ENCODE data around the gene XYLT1.

The XYLT1 gene

DNA sequence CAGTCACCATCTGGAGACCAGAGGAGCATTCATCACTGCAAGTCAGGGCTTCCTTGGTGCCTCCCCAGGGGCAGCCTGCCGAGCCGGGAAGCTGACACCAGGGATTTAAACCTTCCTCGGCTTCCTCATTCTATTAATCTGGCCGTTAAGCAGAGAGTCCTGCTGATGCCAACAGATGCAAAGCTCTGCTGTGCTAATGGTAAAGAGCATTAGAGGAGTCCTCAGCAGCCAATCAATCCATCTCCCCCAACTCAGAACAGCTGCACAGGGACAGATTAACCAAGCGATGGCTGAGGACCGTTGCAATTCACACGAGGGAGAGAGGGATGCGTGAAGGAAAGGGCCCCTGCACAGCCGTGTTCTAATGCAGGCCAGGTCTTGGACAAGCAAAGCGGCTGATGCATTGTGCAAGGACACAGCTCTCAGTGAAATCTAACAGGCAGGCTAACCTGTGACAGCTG lies 116.6 kb downstream of the XYLT1 start:
- H3K27ac ChIP-seq (ENCODE audit: extremely low read depth, low read depth, low read length), result no peak overlapping the region
- POLR2A ChIA-PET, result no interaction called here
- H3K4me1 ChIP-seq (ENCODE audit: control insufficient read depth, insufficient read depth, low read length), result no peaks in the 10 kb centered on the region
- no peaks in the 10 kb centered on the region for H3K9me3 ChIP-seq (ENCODE audit: control insufficient read depth, insufficient read depth, low read depth, low read length)
- H3K4me3 ChIP-seq (ENCODE audit: low read depth, low read length), result no peak overlapping the region
- CTCF ChIA-PET, result interaction anchor here (0.5 kb wide), 1 partner anchor 426 kb away, joined by 4 read pairs; no protein-coding TSS in a partner anchor
- H3K36me3 ChIP-seq (ENCODE audit: control insufficient read depth in 2 of 2, insufficient read depth in 1 of 2, low read length in 2 of 2), result no peaks in the 10 kb centered on the region
- TF ChIP-seq ZNF2 (tag by site-specific recombination; IDR thresholded peaks at IDR 0.05), result no peak
- TF ChIP-seq, protein P1, sequence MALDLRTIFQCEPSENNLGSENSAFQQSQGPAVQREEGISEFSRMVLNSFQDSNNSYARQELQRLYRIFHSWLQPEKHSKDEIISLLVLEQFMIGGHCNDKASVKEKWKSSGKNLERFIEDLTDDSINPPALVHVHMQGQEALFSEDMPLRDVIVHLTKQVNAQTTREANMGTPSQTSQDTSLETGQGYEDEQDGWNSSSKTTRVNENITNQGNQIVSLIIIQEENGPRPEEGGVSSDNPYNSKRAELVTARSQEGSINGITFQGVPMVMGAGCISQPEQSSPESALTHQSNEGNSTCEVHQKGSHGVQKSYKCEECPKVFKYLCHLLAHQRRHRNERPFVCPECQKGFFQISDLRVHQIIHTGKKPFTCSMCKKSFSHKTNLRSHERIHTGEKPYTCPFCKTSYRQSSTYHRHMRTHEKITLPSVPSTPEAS (tag by site-specific recombination; IDR thresholded peaks at IDR 0.05), result no peak
- no peak for TF ChIP-seq ZNF610 (tag by site-specific recombination; IDR thresholded peaks at IDR 0.05; ENCODE audit: borderline replicate concordance)
- TF ChIP-seq, protein P2, sequence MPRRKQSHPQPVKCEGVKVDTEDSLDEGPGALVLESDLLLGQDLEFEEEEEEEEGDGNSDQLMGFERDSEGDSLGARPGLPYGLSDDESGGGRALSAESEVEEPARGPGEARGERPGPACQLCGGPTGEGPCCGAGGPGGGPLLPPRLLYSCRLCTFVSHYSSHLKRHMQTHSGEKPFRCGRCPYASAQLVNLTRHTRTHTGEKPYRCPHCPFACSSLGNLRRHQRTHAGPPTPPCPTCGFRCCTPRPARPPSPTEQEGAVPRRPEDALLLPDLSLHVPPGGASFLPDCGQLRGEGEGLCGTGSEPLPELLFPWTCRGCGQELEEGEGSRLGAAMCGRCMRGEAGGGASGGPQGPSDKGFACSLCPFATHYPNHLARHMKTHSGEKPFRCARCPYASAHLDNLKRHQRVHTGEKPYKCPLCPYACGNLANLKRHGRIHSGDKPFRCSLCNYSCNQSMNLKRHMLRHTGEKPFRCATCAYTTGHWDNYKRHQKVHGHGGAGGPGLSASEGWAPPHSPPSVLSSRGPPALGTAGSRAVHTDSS (tag by site-specific recombination; IDR thresholded peaks at IDR 0.05), result no peak
- TF ChIP-seq, protein P3, sequence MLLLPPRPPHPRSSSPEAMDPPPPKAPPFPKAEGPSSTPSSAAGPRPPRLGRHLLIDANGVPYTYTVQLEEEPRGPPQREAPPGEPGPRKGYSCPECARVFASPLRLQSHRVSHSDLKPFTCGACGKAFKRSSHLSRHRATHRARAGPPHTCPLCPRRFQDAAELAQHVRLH (tag by site-specific recombination; IDR thresholded peaks at IDR 0.05), result no peak
- TF ChIP-seq, protein P4, sequence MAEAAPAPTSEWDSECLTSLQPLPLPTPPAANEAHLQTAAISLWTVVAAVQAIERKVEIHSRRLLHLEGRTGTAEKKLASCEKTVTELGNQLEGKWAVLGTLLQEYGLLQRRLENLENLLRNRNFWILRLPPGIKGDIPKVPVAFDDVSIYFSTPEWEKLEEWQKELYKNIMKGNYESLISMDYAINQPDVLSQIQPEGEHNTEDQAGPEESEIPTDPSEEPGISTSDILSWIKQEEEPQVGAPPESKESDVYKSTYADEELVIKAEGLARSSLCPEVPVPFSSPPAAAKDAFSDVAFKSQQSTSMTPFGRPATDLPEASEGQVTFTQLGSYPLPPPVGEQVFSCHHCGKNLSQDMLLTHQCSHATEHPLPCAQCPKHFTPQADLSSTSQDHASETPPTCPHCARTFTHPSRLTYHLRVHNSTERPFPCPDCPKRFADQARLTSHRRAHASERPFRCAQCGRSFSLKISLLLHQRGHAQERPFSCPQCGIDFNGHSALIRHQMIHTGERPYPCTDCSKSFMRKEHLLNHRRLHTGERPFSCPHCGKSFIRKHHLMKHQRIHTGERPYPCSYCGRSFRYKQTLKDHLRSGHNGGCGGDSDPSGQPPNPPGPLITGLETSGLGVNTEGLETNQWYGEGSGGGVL (tag by site-specific recombination; IDR thresholded peaks at IDR 0.05), result no peak
- TF ChIP-seq, protein P5, sequence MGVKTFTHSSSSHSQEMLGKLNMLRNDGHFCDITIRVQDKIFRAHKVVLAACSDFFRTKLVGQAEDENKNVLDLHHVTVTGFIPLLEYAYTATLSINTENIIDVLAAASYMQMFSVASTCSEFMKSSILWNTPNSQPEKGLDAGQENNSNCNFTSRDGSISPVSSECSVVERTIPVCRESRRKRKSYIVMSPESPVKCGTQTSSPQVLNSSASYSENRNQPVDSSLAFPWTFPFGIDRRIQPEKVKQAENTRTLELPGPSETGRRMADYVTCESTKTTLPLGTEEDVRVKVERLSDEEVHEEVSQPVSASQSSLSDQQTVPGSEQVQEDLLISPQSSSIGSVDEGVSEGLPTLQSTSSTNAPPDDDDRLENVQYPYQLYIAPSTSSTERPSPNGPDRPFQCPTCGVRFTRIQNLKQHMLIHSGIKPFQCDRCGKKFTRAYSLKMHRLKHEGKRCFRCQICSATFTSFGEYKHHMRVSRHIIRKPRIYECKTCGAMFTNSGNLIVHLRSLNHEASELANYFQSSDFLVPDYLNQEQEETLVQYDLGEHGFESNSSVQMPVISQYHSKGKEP (tag by site-specific recombination; IDR thresholded peaks at IDR 0.05), result no peak
- no peak for TF ChIP-seq ZNF350 (tag by site-specific recombination; IDR thresholded peaks at IDR 0.05)
- no peak for TF ChIP-seq ZSCAN23 (tag by site-specific recombination; IDR thresholded peaks at IDR 0.05)
- TF ChIP-seq ZNF830 (tag by site-specific recombination; IDR thresholded peaks at IDR 0.05; ENCODE audit: low read depth), result no peak
- TF ChIP-seq MYNN (tag by site-specific recombination; IDR thresholded peaks at IDR 0.05; ENCODE audit: borderline replicate concordance), result no peak
- no peak for TF ChIP-seq KLF7 (tag by site-specific recombination; IDR thresholded peaks at IDR 0.05; ENCODE audit: borderline replicate concordance)
- no peak for TF ChIP-seq BCL11A (tag by site-specific recombination; IDR thresholded peaks at IDR 0.05; ENCODE audit: low read depth)
- TF ChIP-seq, protein P6, sequence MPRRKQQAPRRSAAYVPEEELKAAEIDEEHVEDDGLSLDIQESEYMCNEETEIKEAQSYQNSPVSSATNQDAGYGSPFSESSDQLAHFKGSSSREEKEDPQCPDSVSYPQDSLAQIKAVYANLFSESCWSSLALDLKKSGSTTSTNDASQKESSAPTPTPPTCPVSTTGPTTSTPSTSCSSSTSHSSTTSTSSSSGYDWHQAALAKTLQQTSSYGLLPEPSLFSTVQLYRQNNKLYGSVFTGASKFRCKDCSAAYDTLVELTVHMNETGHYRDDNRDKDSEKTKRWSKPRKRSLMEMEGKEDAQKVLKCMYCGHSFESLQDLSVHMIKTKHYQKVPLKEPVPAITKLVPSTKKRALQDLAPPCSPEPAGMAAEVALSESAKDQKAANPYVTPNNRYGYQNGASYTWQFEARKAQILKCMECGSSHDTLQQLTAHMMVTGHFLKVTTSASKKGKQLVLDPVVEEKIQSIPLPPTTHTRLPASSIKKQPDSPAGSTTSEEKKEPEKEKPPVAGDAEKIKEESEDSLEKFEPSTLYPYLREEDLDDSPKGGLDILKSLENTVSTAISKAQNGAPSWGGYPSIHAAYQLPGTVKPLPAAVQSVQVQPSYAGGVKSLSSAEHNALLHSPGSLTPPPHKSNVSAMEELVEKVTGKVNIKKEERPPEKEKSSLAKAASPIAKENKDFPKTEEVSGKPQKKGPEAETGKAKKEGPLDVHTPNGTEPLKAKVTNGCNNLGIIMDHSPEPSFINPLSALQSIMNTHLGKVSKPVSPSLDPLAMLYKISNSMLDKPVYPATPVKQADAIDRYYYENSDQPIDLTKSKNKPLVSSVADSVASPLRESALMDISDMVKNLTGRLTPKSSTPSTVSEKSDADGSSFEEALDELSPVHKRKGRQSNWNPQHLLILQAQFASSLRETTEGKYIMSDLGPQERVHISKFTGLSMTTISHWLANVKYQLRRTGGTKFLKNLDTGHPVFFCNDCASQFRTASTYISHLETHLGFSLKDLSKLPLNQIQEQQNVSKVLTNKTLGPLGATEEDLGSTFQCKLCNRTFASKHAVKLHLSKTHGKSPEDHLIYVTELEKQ (tag by site-specific recombination; IDR thresholded peaks at IDR 0.05; ENCODE audit: borderline replicate concordance), result no peak
- no peak for TF ChIP-seq ZNF354C (tag by site-specific recombination; IDR thresholded peaks at IDR 0.05; ENCODE audit: borderline replicate concordance, low read depth)

Measured in HEK293 (cell line).